ENCODE results near the gene TRIP13. TPM values are rescaled to one million over a fixed set of nuclear protein-coding genes. Genes with fewer than 3 reads are reported as not detected.

The TRIP13 gene
- total RNA-seq, 4 donors from 2014 or later: 1.1 to 1.7 (median 1.3) TPM; not detected in 1

DNA sequence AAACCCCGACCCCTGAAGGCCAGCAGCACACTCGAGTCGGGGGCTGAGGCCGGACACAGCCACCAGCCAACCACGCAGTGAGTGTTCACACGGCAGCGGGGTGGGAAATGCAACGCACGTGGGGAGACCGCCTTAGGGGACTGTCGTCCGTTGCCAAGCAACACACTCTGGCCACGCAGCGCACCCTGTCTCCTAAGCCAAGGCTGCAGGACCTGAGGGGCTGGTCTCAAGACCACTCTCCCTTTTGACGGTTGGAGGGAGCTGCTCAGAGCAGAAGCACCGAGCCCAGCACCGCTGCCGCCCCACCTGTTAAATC, 7.6 kb upstream of the TRIP13 start:
- TF ChIP-seq, protein P1, sequence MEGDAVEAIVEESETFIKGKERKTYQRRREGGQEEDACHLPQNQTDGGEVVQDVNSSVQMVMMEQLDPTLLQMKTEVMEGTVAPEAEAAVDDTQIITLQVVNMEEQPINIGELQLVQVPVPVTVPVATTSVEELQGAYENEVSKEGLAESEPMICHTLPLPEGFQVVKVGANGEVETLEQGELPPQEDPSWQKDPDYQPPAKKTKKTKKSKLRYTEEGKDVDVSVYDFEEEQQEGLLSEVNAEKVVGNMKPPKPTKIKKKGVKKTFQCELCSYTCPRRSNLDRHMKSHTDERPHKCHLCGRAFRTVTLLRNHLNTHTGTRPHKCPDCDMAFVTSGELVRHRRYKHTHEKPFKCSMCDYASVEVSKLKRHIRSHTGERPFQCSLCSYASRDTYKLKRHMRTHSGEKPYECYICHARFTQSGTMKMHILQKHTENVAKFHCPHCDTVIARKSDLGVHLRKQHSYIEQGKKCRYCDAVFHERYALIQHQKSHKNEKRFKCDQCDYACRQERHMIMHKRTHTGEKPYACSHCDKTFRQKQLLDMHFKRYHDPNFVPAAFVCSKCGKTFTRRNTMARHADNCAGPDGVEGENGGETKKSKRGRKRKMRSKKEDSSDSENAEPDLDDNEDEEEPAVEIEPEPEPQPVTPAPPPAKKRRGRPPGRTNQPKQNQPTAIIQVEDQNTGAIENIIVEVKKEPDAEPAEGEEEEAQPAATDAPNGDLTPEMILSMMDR (IDR thresholded peaks at IDR 0.05): no peak
- TF ChIP-seq POLR2A (IDR thresholded peaks at IDR 0.05): no peak
- Histone ChIP-seq H3K4me3 (replicated peaks in 1 of 3) (no peak overlapping the region), H3K36me3 (peaks cover 62 to 76% of the 10 kb centered on the region in 2 donors), H3K9me3 (no peaks in the 10 kb centered on the region), H3K27me3 (no peaks in the 10 kb centered on the region), H3K4me1 (no peaks in the 10 kb centered on the region), H3K27ac (no peak overlapping the region)
- 93 to 97% methylated on average over 9 to 18 of the region's 18 CpGs for WGBS, 2 donors
- DNase-seq: no peak
- intact Hi-C loops (cut with DNase I): no loop called here

DNA sequence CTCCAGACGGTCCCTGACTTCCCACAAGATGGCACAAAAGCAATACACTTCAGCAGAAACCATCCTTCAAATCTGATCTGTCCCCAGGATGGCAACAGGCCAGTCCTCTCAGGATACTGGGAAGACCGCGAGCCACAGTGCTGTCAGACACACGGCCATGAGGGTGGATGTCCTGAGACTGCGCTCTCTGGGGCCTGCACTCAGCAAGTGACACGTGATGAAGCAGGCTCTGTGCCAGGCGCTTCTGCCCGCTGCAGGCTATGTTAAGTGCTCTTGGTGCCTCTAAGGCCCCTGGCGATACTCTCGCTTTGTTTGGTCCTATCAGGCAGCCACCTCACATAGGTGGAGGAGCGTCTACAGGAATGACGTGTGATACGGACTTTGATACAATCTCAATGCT, 7.2 kb upstream of the TRIP13 start:
- Histone ChIP-seq H3K36me3 (peaks cover 62 to 77% of the 10 kb centered on the region in 2 donors), H3K27me3 (no peaks in the 10 kb centered on the region), H3K4me3 (replicated peaks in 1 of 3) (no peak overlapping the region), H3K4me1 (no peaks in the 10 kb centered on the region), H3K27ac (no peak overlapping the region), H3K9me3 (no peaks in the 10 kb centered on the region)
- TF ChIP-seq, protein P1 (IDR thresholded peaks at IDR 0.05): no peak
- no peak for TF ChIP-seq POLR2A (IDR thresholded peaks at IDR 0.05)
- peak in 1 of 2 donors; percentile 16 for DNase-seq
- intact Hi-C loops (cut with DNase I): no loop called here
- WGBS, 2 donors: 79 to 80% methylated on average over 13 of the region's 13 CpGs

DNA sequence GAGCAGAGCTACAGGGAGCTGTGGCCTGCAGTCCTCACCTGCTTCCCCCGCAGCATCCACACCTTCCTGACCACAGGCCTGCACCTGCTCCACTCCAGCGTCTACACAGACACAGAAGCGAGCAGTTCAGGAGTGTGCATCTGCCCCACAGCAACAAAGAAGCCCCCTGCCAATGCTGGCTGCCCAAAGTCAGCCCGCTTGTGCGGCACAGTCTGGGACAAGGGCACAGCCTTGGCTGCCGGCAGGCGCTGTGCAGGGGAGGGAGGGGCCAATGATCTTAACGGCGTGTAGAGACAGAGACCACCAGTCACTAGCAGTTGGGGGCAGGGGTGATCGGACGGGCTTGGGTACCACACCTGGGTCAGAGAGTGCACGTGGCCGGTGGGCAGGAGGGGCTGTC, 6.6 kb upstream of the TRIP13 start:
- H3K9me3 ChIP-seq: no peaks in the 10 kb centered on the region
- H3K27ac ChIP-seq: no peak overlapping the region
- intact Hi-C loops (cut with DNase I): no loop called here
- no peak overlapping the region for H3K4me3 ChIP-seq (replicated peaks in 1 of 3)
- TF ChIP-seq, protein P1 (IDR thresholded peaks at IDR 0.05): no peak
- TF ChIP-seq POLR2A (IDR thresholded peaks at IDR 0.05): no peak
- no peaks in the 10 kb centered on the region for H3K4me1 ChIP-seq
- H3K27me3 ChIP-seq: no peaks in the 10 kb centered on the region
- DNase-seq: no peak
- 87 to 95% methylated on average over 12 to 13 of the region's 13 CpGs for WGBS, 2 donors
- peaks cover 58 to 74% of the 10 kb centered on the region in 2 donors for H3K36me3 ChIP-seq

DNA sequence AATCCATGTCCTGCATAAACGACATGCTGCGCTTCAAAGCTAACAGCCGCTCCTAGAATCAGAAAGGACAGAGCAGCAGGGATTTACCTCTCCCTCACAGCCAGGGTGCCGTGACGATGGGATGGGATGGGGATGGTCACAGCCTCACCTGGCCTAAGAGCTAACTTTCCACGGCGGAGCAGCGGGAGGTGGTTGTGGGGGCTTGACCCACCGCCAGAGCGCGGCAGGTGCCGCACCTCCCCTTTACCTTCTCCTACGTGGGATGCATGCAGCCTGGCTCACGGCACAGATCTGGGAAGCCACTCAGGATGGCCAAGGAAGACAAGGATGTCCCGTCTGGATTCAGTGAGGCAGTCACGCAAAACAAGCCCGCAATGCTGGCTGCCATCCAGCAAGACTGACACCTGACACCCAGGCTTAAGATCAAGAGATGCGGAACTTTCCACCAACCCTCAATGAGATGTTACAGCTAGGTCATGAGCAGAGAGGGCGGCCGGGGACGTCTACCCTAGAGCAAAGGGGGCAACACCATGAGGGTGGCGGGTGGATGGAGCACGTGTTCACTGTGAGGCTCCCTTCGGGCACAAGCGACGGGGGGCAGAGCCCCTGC, 5.9 kb upstream of the TRIP13 start:
- intact Hi-C loops (cut with DNase I): no loop called here
- Histone ChIP-seq H3K27me3 (no peaks in the 10 kb centered on the region), H3K4me3 (replicated peaks in 1 of 3) (no peak overlapping the region), H3K27ac (no peak overlapping the region), H3K9me3 (no peaks in the 10 kb centered on the region), H3K4me1 (peaks cover 3 to 7% of the 10 kb centered on the region in 2 donors), H3K36me3 (peaks cover 50 to 66% of the 10 kb centered on the region in 2 donors)
- no peak for TF ChIP-seq POLR2A (IDR thresholded peaks at IDR 0.05)
- TF ChIP-seq, protein P1 (IDR thresholded peaks at IDR 0.05): no peak
- WGBS, 2 donors: 92 to 93% methylated on average over 14 to 26 of the region's 26 CpGs
- DNase-seq: no peak

DNA sequence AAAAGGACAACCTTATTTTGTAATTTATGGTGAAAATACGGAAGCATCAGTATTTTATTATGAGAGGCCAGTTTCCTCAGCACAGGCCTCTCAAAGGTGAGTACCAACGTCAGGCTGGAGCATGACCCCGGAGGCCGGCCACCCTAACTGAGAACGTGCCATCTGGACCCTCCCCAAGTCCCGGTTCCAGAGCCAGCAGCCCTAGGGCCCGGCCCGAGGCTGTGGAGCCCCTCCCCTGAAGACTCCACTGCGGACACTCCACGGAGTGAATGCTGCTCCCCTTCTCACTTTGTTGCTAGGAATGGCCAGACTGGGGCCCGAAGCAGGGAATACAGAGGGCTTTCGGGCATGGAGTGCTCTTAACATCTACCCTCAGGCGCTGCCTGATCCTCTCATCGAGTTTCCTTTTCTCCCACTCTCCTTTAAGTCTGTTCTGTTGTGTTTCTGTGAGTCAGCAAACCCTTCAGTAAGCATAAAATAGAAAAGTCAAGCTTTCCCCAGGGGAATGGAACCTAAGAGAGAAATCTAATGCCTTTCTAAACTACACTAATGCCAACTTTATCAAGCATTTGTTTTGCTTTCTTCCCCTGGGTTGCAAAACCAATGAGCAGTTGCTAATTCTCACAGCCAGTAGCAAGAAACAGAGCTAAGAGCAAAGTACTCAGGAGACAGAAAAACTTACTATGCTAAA, 4.6 kb upstream of the TRIP13 start:
- WGBS, 2 donors: 88% methylated on average over 14 of the region's 14 CpGs
- no peak for TF ChIP-seq POLR2A (IDR thresholded peaks at IDR 0.05)
- TF ChIP-seq, protein P1 (IDR thresholded peaks at IDR 0.05): no peak
- Histone ChIP-seq H3K4me3 (replicated peaks in 1 of 3) (no peak overlapping the region), H3K27me3 (no peaks in the 10 kb centered on the region), H3K27ac (no peak overlapping the region), H3K4me1 (peaks cover 10 to 11% of the 10 kb centered on the region in 2 donors), H3K36me3 (peaks cover 41 to 59% of the 10 kb centered on the region in 2 donors), H3K9me3 (no peaks in the 10 kb centered on the region)
- intact Hi-C loops (cut with DNase I): no loop called here
- no peak for DNase-seq

All from thyroid gland (tissue), 4 donors.